Ishikawa (cell line): ENCODE results near the gene KCNJ1.

Experiments
- CREB1 ChIP-seq: IDR thresholded peaks from 2 replicates; pipeline ENCODE4 v1.6.1; 2012; ENCODE audit warnings: low read depth
- EGR1 ChIP-seq: IDR thresholded peaks from 2 replicates; pipeline ENCODE4 v1.6.1; 2012
- EP300 ChIP-seq: IDR thresholded peaks from 2 replicates; pipeline ENCODE4 v1.6.1; 2012; ENCODE audit warnings: borderline replicate concordance
- FOXM1 ChIP-seq: IDR thresholded peaks from 2 replicates; pipeline ENCODE4 v1.6.1; 2012; ENCODE audit warnings: low read depth, borderline replicate concordance
- RAD21 ChIP-seq: IDR thresholded peaks from 2 replicates; pipeline ENCODE4 v1.6.1; 2012; ENCODE audit warnings: low read depth
- REST ChIP-seq: IDR thresholded peaks from 2 replicates; pipeline ENCODE4 v1.6.1; 2012; ENCODE audit warnings: low read depth, mild to moderate bottlenecking
- TAF1 ChIP-seq: IDR thresholded peaks from 2 replicates; pipeline ENCODE4 v1.6.1; 2012; ENCODE audit warnings: low read depth, mild to moderate bottlenecking
- TEAD4 ChIP-seq: IDR thresholded peaks from 2 replicates; pipeline ENCODE4 v1.6.1; 2012
- USF1 ChIP-seq: IDR thresholded peaks from 2 replicates; pipeline ENCODE4 v1.6.1; 2012
- YY1 ChIP-seq: IDR thresholded peaks from 2 replicates; pipeline ENCODE4 v1.6.1; 2012; ENCODE audit warnings: low read depth

- TF ChIP-seq REST, result no peak
- no peak for TF ChIP-seq EGR1
- no peak for TF ChIP-seq TEAD4
- no peak for TF ChIP-seq CREB1
- no peak for TF ChIP-seq USF1
- TF ChIP-seq RAD21, result no peak
- TF ChIP-seq YY1, result no peak
- TF ChIP-seq EP300, result no peak
- TF ChIP-seq TAF1, result no peak
- no peak for TF ChIP-seq FOXM1
Measured at GRCh38 chr11:128911701-128912100, 44.6 kb upstream of the KCNJ1 start.
